H1 (cell line): ENCODE results near the gene PRSS3. TPM values are rescaled to one million over a fixed set of nuclear protein-coding genes. Genes with fewer than 3 reads are reported as not detected.

Source experiments
- CTCF ChIA-PET: fragments of 300-600 bp; sonication (Branson Sonifier 250); formaldehyde crosslinking; loops from one replicate; lab custom pipeline; 2021; ENCODE audit not compliant: partially characterized antibody; lab: Charles Lee
- POLR2A ChIA-PET: fragments of 300-600 bp; sonication (Branson Sonifier 250); formaldehyde crosslinking; loops from one replicate; lab custom pipeline; 2021; ENCODE audit warnings: inconsistent platforms; ENCODE audit not compliant: partially characterized antibody; lab: Charles Lee
- DNase-seq, 2 experiments: peaks; one replicate each; pipeline versions ENCODE4 v3.0.0 to v3.0.0-alpha.2; 2010 to 2022; ENCODE audit warnings: low spot score in 2 of 2, low read depth in 1 of 2, mixed read lengths in 1 of 2
- FAIRE-seq: peaks from 2 replicates; lab custom pipeline; 2011; peaks lifted over from hg19 to GRCh38; lab: Jason Lieb, UNC
- H2AFZ ChIP-seq: 2 replicates; pipeline ENCODE4 v1.8.1; 2012; ENCODE audit warnings: low read length, inconsistent platforms
- H2AK5ac ChIP-seq: 2 replicates; pipeline ENCODE4 v1.6.1; 2013; ENCODE audit warnings: low read depth, low read length
- H2BK120ac ChIP-seq: replicated peaks from 2 replicates; pipeline ENCODE3; 2013; ENCODE audit warnings: low read depth, low read length, inconsistent platforms
- H2BK12ac ChIP-seq: 2 replicates; pipeline ENCODE4 v1.6.1; 2013; ENCODE audit warnings: low read depth, low read length
- H2BK15ac ChIP-seq: 2 replicates; pipeline ENCODE4 v1.6.1; 2013; ENCODE audit warnings: low read length
- H2BK20ac ChIP-seq: 2 replicates; pipeline ENCODE4 v1.6.1; 2013; ENCODE audit warnings: low read length
- H2BK5ac ChIP-seq: 2 replicates; pipeline ENCODE4 v1.6.1; 2013; ENCODE audit warnings: low read depth, low read length
- H3K14ac ChIP-seq: 2 replicates; pipeline ENCODE4 v1.6.1; 2013; ENCODE audit warnings: inconsistent platforms; ENCODE audit not compliant: insufficient read length
- H3K18ac ChIP-seq: 2 replicates; pipeline ENCODE4 v1.6.1; 2013; ENCODE audit warnings: low read length; ENCODE audit errors: extremely low read depth
- H3K23ac ChIP-seq: 2 replicates; pipeline ENCODE4 v1.6.1; 2013; ENCODE audit warnings: inconsistent platforms; ENCODE audit not compliant: insufficient read length
- H3K23me2 ChIP-seq: 2 replicates; pipeline ENCODE4 v1.6.1; 2013; ENCODE audit warnings: low read depth, low read length
- H3K27ac ChIP-seq: 2 replicates; pipeline ENCODE4 v1.6.1; 2011; ENCODE audit warnings: low read depth, low read length, inconsistent platforms
- H3K27me3 ChIP-seq, 4 experiments: replicated peaks in 1 of 4; 1 replicate in 1 of 4; 2 replicates in 3 of 4; pipeline versions ENCODE4 v1.6.1 to v1.8.1; 2011 to 2013; ENCODE audit warnings: low read length in 3 of 4, mild to moderate bottlenecking in 3 of 4, inconsistent platforms in 2 of 4, mixed read lengths in 2 of 4, moderate library complexity in 1 of 4; ENCODE audit not compliant: control insufficient read depth in 3 of 4, insufficient read depth in 3 of 4; ENCODE audit errors: extremely low read depth in 1 of 4
- H3K36me3 ChIP-seq, 4 experiments: 2 replicates each; pipeline versions ENCODE4 v1.6.1 to v1.8.1; 2011 to 2013; ENCODE audit warnings: mild to moderate bottlenecking in 4 of 4, low read length in 3 of 4, moderate library complexity in 2 of 4, control low read depth in 1 of 4, inconsistent platforms in 1 of 4; ENCODE audit not compliant: insufficient read depth in 4 of 4, control insufficient read depth in 2 of 4
- H3K4ac ChIP-seq: replicated peaks from 2 replicates; pipeline ENCODE3; 2013; ENCODE audit warnings: low read length, low read depth, mixed read lengths, inconsistent platforms; ENCODE audit not compliant: insufficient read length
- H3K4me1 ChIP-seq, 4 experiments: replicated peaks in 1 of 4; 1 replicate in 1 of 4; 2 replicates in 3 of 4; pipeline versions ENCODE4 v1.6.1 to v1.8.1; 2011 to 2013; ENCODE audit warnings: low read length in 3 of 4, inconsistent platforms in 2 of 4, mixed read lengths in 1 of 4; ENCODE audit not compliant: insufficient read depth in 4 of 4, control insufficient read depth in 3 of 4
- H3K4me2 ChIP-seq, 2 experiments: 2 replicates each; pipeline versions ENCODE4 v1.6.1 to v1.8.1; 2011 to 2013; ENCODE audit warnings: low read depth in 2 of 2, low read length in 2 of 2, control low read depth in 1 of 2, inconsistent platforms in 1 of 2, mild to moderate bottlenecking in 1 of 2; ENCODE audit not compliant: insufficient read depth in 1 of 2
- H3K4me3 ChIP-seq, 4 experiments: fragments of 200-600, 300-600 bp in 1 of 4; sonication (generic), shearing (Covaris generic), sonication (Bioruptor Twin) in 1 of 4; 2 replicates each; pipeline versions ENCODE4 v1.5.1 to v1.8.1; 2011 to 2016; ENCODE audit warnings: low read length in 4 of 4, low read depth in 3 of 4, control low read depth in 2 of 4, inconsistent platforms in 2 of 4, mild to moderate bottlenecking in 2 of 4, mixed read lengths in 1 of 4, moderate library complexity in 1 of 4; ENCODE audit not compliant: insufficient read depth in 2 of 4; ENCODE audit errors: extremely low read depth in 1 of 4
- H3K56ac ChIP-seq: replicated peaks from 2 replicates; pipeline ENCODE3; 2013; ENCODE audit warnings: low read depth, mild to moderate bottlenecking, mixed read lengths, low read length, inconsistent platforms; ENCODE audit not compliant: insufficient read length
- H3K79me1 ChIP-seq: 2 replicates; pipeline ENCODE4 v1.6.1; 2013; ENCODE audit warnings: low read depth, low read length, control low read depth
- H3K79me2 ChIP-seq, 2 experiments: 2 replicates each; pipeline versions ENCODE4 v1.6.1 to v1.8.1; 2012 to 2013; ENCODE audit warnings: low read length in 2 of 2, mild to moderate bottlenecking in 2 of 2, inconsistent platforms in 1 of 2; ENCODE audit not compliant: insufficient read depth in 2 of 2, control insufficient read depth in 1 of 2
- H3K9ac ChIP-seq, 4 experiments: replicated peaks in 1 of 4; 1 replicate in 1 of 4; 2 replicates in 3 of 4; pipeline versions ENCODE4 v1.6.1 to v1.8.1; 2011 to 2013; ENCODE audit warnings: low read depth in 3 of 4, low read length in 3 of 4, control low read depth in 2 of 4, mild to moderate bottlenecking in 2 of 4, moderate library complexity in 2 of 4, inconsistent platforms in 1 of 4; ENCODE audit errors: extremely low read depth in 1 of 4
- H3K9me3 ChIP-seq, 2 experiments: 2 replicates each; pipeline versions ENCODE4 v1.6.1 to v1.8.1; 2012 to 2013; ENCODE audit warnings: mild to moderate bottlenecking in 2 of 2, moderate library complexity in 2 of 2, control low read depth in 1 of 2, inconsistent platforms in 1 of 2, low read depth in 1 of 2, low read length in 1 of 2, mixed read lengths in 1 of 2; ENCODE audit not compliant: insufficient read depth in 2 of 2
- H4K20me1 ChIP-seq, 2 experiments: replicated peaks in 1 of 2; 2 replicates each; pipeline versions ENCODE3 to v1.8.1; 2011 to 2013; ENCODE audit warnings: inconsistent platforms in 2 of 2, low read length in 2 of 2, mild to moderate bottlenecking in 1 of 2; ENCODE audit not compliant: insufficient read depth in 2 of 2, control insufficient read depth in 1 of 2
- H4K5ac ChIP-seq: 2 replicates; pipeline ENCODE4 v1.6.1; 2013; ENCODE audit warnings: low read length, low read depth, mixed read lengths, inconsistent platforms; ENCODE audit not compliant: insufficient read length
- H4K8ac ChIP-seq: 2 replicates; pipeline ENCODE4 v1.8.0; 2013; ENCODE audit warnings: mild to moderate bottlenecking, moderate library complexity, low read length, inconsistent platforms; ENCODE audit not compliant: insufficient read depth; ENCODE audit errors: extremely low read depth
- H4K91ac ChIP-seq: replicated peaks from 2 replicates; pipeline ENCODE3; 2013; ENCODE audit warnings: low read length, mixed read lengths, inconsistent platforms; ENCODE audit not compliant: insufficient read length
- BCL11A ChIP-seq, 2 experiments: IDR thresholded peaks; one replicate each; pipeline ENCODE4 v1.6.1; 2011; ENCODE audit warnings: low read depth in 2 of 2, low read length in 2 of 2, mild to moderate bottlenecking in 2 of 2
- CEBPB ChIP-seq: IDR thresholded peaks from 2 replicates; pipeline ENCODE4 v1.6.1; 2012; ENCODE audit warnings: low read depth, low read length
- CTCF ChIP-seq, 3 experiments: IDR thresholded peaks; 1 replicate in 2 of 3; 2 replicates in 1 of 3; pipeline versions ENCODE4 v1.5.1 to v1.6.1; 2011; ENCODE audit warnings: low read length in 3 of 3, mild to moderate bottlenecking in 3 of 3, inconsistent platforms in 2 of 3, low read depth in 1 of 3, moderate library complexity in 1 of 3; ENCODE audit not compliant: insufficient read depth in 1 of 3; ENCODE audit errors: control extremely low read depth in 1 of 3
- GABPA ChIP-seq: IDR thresholded peaks from 2 replicates; pipeline ENCODE4 v1.6.1; 2011; ENCODE audit warnings: mild to moderate bottlenecking, low read length, moderate library complexity, borderline replicate concordance; ENCODE audit not compliant: insufficient read depth
- NRF1 ChIP-seq: IDR thresholded peaks from 2 replicates; pipeline ENCODE4 v1.6.1; 2011; ENCODE audit warnings: mild to moderate bottlenecking, low read depth, low read length, improper control_type of control experiment
- POLR2A ChIP-seq, 2 experiments: IDR thresholded peaks; 1 replicate in 1 of 2; 2 replicates in 1 of 2; pipeline ENCODE4 v1.6.1; 2011; ENCODE audit warnings: low read depth in 2 of 2, low read length in 2 of 2, mild to moderate bottlenecking in 2 of 2; ENCODE audit errors: control extremely low read depth in 1 of 2
- POLR2AphosphoS5 ChIP-seq: IDR thresholded peaks from 2 replicates; pipeline ENCODE4 v1.6.1; 2011; ENCODE audit warnings: low read depth, low read length
- POU5F1 ChIP-seq: IDR thresholded peaks from 2 replicates; pipeline ENCODE4 v1.6.1; 2011; ENCODE audit warnings: low read depth, mild to moderate bottlenecking, low read length, moderate library complexity
- RNF2 ChIP-seq: fragments of 200-900, 300-1000 bp; sonication (generic); IDR thresholded peaks from 2 replicates; pipeline ENCODE4 v1.7.1; 2016; ENCODE audit warnings: borderline replicate concordance, low read depth, mild to moderate bottlenecking, antibody characterized with exemption, low read length; ENCODE audit not compliant: poor library complexity, severe bottlenecking; ENCODE audit errors: missing control alignments
- SAP30 ChIP-seq: fragments of 300-600 bp; sonication (generic); IDR thresholded peaks from 2 replicates; pipeline ENCODE4 v1.7.1; 2012; ENCODE audit warnings: low read length, moderate library complexity, mild to moderate bottlenecking, inconsistent platforms; ENCODE audit not compliant: insufficient read depth, insufficient replicate concordance
- TAF1 ChIP-seq: IDR thresholded peaks from 2 replicates; pipeline ENCODE4 v1.6.1; 2011; ENCODE audit warnings: mild to moderate bottlenecking, low read depth, low read length
- YY1 ChIP-seq: IDR thresholded peaks from 2 replicates; pipeline ENCODE4 v1.6.1; 2011; ENCODE audit warnings: low read depth, mild to moderate bottlenecking, low read length
- WGBS, 2 experiments: shearing (Covaris generic) in 1 of 2; methylation state at CpG; one replicate each; pipeline versions ENCODE4 v1.1.6 to v1.1.7; 2013 to 2015; ENCODE audit warnings: low lambda C conversion rate in 2 of 2, mixed read lengths in 2 of 2, inconsistent platforms in 1 of 2, low coverage in 1 of 2, missing lambda C conversion rate in 1 of 2; ENCODE audit not compliant: insufficient replicate concordance in 2 of 2, insufficient coverage in 1 of 2, insufficient read length in 1 of 2; ENCODE audit errors: extremely low coverage in 1 of 2, missing lambda C conversion rate in 1 of 2; 5-methylcytosine and 5-hydroxymethylcytosine counted together
- polyA plus RNA-seq, 7 experiments: library from polyadenylated mRNA; depleted of rRNA in 3 of 7; stranded (reverse) in 5 of 7; unstranded in 2 of 7; fragments of >200 nt in 5 of 7; fragments of 200-250 nt in 2 of 7; gene quantifications; 1 replicate in 5 of 7; 2 replicates in 1 of 7; 4 replicates in 1 of 7; pipeline versions ENCODE4 v1.2.1 to v1.2.3, GENCODE V29; 2011 to 2013; ENCODE audit warnings: missing spikeins in 2 of 7, mixed read lengths in 2 of 7
- total RNA-seq: library from RNA; stranded (reverse); fragmentation: NEBNext Ultra II Directional; extraction: Animal tissue kit (Norgen Biotek cat#: 25700); gene quantifications from 2 replicates; pipeline ENCODE4 v1.2.1, GENCODE V29; 2021

PRSS3 gene
- total and polyA plus RNA-seq, 2 of the 8 experiments (the other 6 are each of a cell fraction or from before 2014, with no cell fraction given), result 0.12 TPM; not detected in 1

GRCh38 chr9:33786681-33787080 is 8.7 kb upstream of the PRSS3 start:
- Histone ChIP-seq H3K14ac (no peak overlapping the region), H3K27ac (no peak overlapping the region), H3K4ac (no peak overlapping the region), H2BK15ac (no peak overlapping the region), H3K23ac (no peak overlapping the region), H3K56ac (no peak overlapping the region), H3K4me1 (no peaks in the 10 kb centered on the region), H3K4me3 (no peak overlapping the region), H3K79me2 (no peaks in the 10 kb centered on the region), H4K5ac (no peak overlapping the region), H3K9ac (0 out of 7 replicates have a peak overlapping the region, but pooled peaks of 1 of the 4 experiments have one; percentile 1), H3K27me3 (no peaks in the 10 kb centered on the region), H3K9me3 (no peaks in the 10 kb centered on the region), H3K18ac (no peak overlapping the region), H3K23me2 (no peaks in the 10 kb centered on the region), H2BK12ac (no peak overlapping the region), H2AK5ac (no peak overlapping the region), H2BK120ac (no peak overlapping the region), H3K36me3 (no peaks in the 10 kb centered on the region), H3K79me1 (no peaks in the 10 kb centered on the region), H2AFZ (no peak overlapping the region), H2BK20ac (no peak overlapping the region), H2BK5ac (no peak overlapping the region), H3K4me2 (no peak overlapping the region), H4K91ac (no peak overlapping the region), H4K20me1 (no peaks in the 10 kb centered on the region), H4K8ac (no peak overlapping the region)
- CTCF ChIA-PET, result interaction anchor here (0.9 to 6.9 kb wide), 9 partner anchors 8 to 134 kb away, joined by 3 to 39 read pairs (median 5); no protein-coding TSS in a partner anchor
- no peak for FAIRE-seq
- POLR2A ChIA-PET, result interaction anchor here (0.6 kb wide), 1 partner anchor 262 kb away, joined by 3 read pairs; the partner anchor contains the start of gene UBAP2
- 76% methylated on average over 2 of the region's 2 CpGs; no CpG with 5 or more reads in 1 of the 2 experiments for WGBS, 2 experiments
- DNase-seq, result no peak
- no peak for TF ChIP-seq YY1
- TF ChIP-seq GABPA, result no peak
- TF ChIP-seq TAF1, result no peak
- TF ChIP-seq POLR2A (IDR thresholded peaks at IDR 0.05; ENCODE audit: control extremely low read depth in 1 of 2, low read depth in 2 of 2, low read length in 2 of 2), result no peak
- TF ChIP-seq POU5F1, result no peak
- no peak for TF ChIP-seq POLR2AphosphoS5
- TF ChIP-seq SAP30, result no peak
- no peak for TF ChIP-seq BCL11A (IDR thresholded peaks at IDR 0.05; ENCODE audit: low read depth in 2 of 2, low read length in 2 of 2)
- no peak for TF ChIP-seq CEBPB
- TF ChIP-seq NRF1, result no peak
- TF ChIP-seq CTCF (IDR thresholded peaks at IDR 0.05; ENCODE audit: control extremely low read depth in 1 of 3, insufficient read depth in 1 of 3, low read depth in 1 of 3, low read length in 3 of 3), result no peak
- no peak for TF ChIP-seq RNF2
